K562 (cell line): ENCODE measurements around the gene B3GALT6. TPM values are rescaled to one million over a fixed set of nuclear protein-coding genes. Genes with fewer than 3 reads are reported as not detected.

Source experiments
- ATAC-seq: fragments of 200-7000 bp; cut with Tn5 transposase; 3 replicates; pipeline ENCODE4 v1.9.1; 2020; ENCODE audit warnings: moderate library complexity
- BruUV-seq: library from RNA; stranded (reverse); fragments of 400-500 nt; replicated peaks from 2 replicates; lab custom pipeline; 2021; lab: Mats Ljungman, UMichigan
- CTCF ChIA-PET: fragments of 300-600 bp; formaldehyde crosslinking; extraction: SDS; loops from one replicate; lab custom pipeline; 2021; ENCODE audit warnings: low intra/inter-chr PET ratio; lab: Yijun Ruan, JAX
- POLR2A ChIA-PET: fragments of 300-600, 350-650 bp; sonication (Branson Sonifier 250); formaldehyde crosslinking; extraction: SDS; loops from one replicate; lab custom pipeline; 2021; ENCODE audit warnings: antibody characterized with exemption, inconsistent platforms; lab: Yijun Ruan, JAX
- DNase-seq, 4 experiments: peaks; one replicate each; pipeline versions ENCODE4 v3.0.0 to v3.0.0-alpha.2; 2011 to 2018; ENCODE audit warnings: low spot score in 3 of 4, mixed read lengths in 3 of 4; ENCODE audit errors: extremely low read depth in 1 of 4
- FAIRE-seq: peaks from 2 replicates; lab custom pipeline; 2011; peaks lifted over from hg19 to GRCh38; lab: Jason Lieb, UNC
- H2AFZ ChIP-seq: 2 replicates; pipeline ENCODE4 v1.6.0; 2011; ENCODE audit warnings: low read depth, low read length, control low read depth, inconsistent platforms
- H3K27ac ChIP-seq: fragments of 200-600 bp; 3 replicates; pipeline ENCODE4 v1.8.0; 2011; ENCODE audit warnings: low read depth, mild to moderate bottlenecking, control low read depth, inconsistent platforms, low read length, moderate library complexity, mixed read lengths; ENCODE audit errors: extremely low read depth
- H3K27me3 ChIP-seq, 2 experiments: fragments of 300-600 bp in 1 of 2; 2 replicates in 1 of 2; 3 replicates in 1 of 2; pipeline versions ENCODE4 v1.6.0 to v1.8.0; 2011; ENCODE audit warnings: inconsistent platforms in 2 of 2, low read length in 2 of 2, mild to moderate bottlenecking in 1 of 2, mixed read lengths in 1 of 2, moderate library complexity in 1 of 2; ENCODE audit not compliant: control insufficient read depth in 2 of 2, insufficient read depth in 2 of 2
- H3K36me3 ChIP-seq: fragments of 300-600 bp; 3 replicates; pipeline ENCODE4 v1.8.0; 2011; ENCODE audit warnings: mild to moderate bottlenecking, low read length, inconsistent platforms; ENCODE audit not compliant: control insufficient read depth, insufficient read depth
- H3K4me1 ChIP-seq, 2 experiments: fragments of 200-600 bp in 1 of 2; replicated peaks in 1 of 2; 2 replicates in 1 of 2; 3 replicates in 1 of 2; pipeline versions ENCODE4 v1.5.1 to v1.8.0; 2011; ENCODE audit warnings: inconsistent platforms in 2 of 2, low read length in 2 of 2, mild to moderate bottlenecking in 1 of 2, mixed read lengths in 1 of 2, moderate library complexity in 1 of 2; ENCODE audit not compliant: control insufficient read depth in 2 of 2, insufficient read depth in 2 of 2
- H3K4me2 ChIP-seq: 2 replicates; pipeline ENCODE4 v1.6.1; 2011; ENCODE audit warnings: low read length, control low read depth, inconsistent platforms, mixed read lengths; ENCODE audit not compliant: insufficient read depth
- H3K4me3 ChIP-seq: fragments of 200-600 bp; sonication (generic), shearing (Covaris generic); 2 replicates; pipeline ENCODE4 v1.5.1; 2016; ENCODE audit warnings: control low read depth, inconsistent platforms
- H3K79me2 ChIP-seq: fragments of 200-600 bp; 3 replicates; pipeline ENCODE4 v1.8.0; 2011; ENCODE audit warnings: low read length, inconsistent platforms; ENCODE audit not compliant: control insufficient read depth, insufficient read depth
- H3K9ac ChIP-seq, 2 experiments: 2 replicates each; pipeline versions ENCODE4 v1.6.0 to v1.6.1; 2011; ENCODE audit warnings: low read depth in 2 of 2, low read length in 2 of 2, control low read depth in 1 of 2, inconsistent platforms in 1 of 2, mild to moderate bottlenecking in 1 of 2, mixed read lengths in 1 of 2; ENCODE audit not compliant: insufficient read depth in 1 of 2
- H3K9me1 ChIP-seq: one replicate; pipeline ENCODE4 v1.6.0; 2011; ENCODE audit warnings: inconsistent platforms, mild to moderate bottlenecking, low read length, moderate library complexity; ENCODE audit not compliant: control insufficient read depth, insufficient read depth
- H3K9me3 ChIP-seq: replicated peaks from 2 replicates; pipeline ENCODE4 v1.5.1; 2011; ENCODE audit warnings: low read depth, low read length, inconsistent platforms; ENCODE audit not compliant: control insufficient read depth, insufficient read depth
- H4K20me1 ChIP-seq: replicated peaks from 2 replicates; pipeline ENCODE4 v1.6.1; 2011; ENCODE audit warnings: low read length, inconsistent platforms, mixed read lengths; ENCODE audit not compliant: control insufficient read depth, insufficient read depth
- BHLHE40 ChIP-seq: IDR thresholded peaks from 2 replicates; pipeline ENCODE4 v1.6.1; 2011; ENCODE audit warnings: low read length, improper control_type of control experiment
- HOXB6 ChIP-seq: fragments of 250-450 bp; sonication (Bioruptor Pico); IDR thresholded peaks from 2 replicates; pipeline ENCODE4 v1.5.1; 2022; ENCODE audit warnings: mild to moderate bottlenecking, borderline replicate concordance
- NFE2 ChIP-seq: IDR thresholded peaks from 2 replicates; pipeline ENCODE4 v1.6.1; 2014; ENCODE audit warnings: antibody characterized with exemption, low read depth
- PHTF2 ChIP-seq: fragments of 250-450 bp; sonication (Bioruptor Pico); IDR thresholded peaks from 2 replicates; pipeline ENCODE4 v1.5.0; 2021; ENCODE audit warnings: mild to moderate bottlenecking
- POLR2A ChIP-seq: fragments of 450-650 bp; conservative IDR thresholded peaks from 2 replicates; pipeline ENCODE4 v1.6.1; 2016
- PURB ChIP-seq: sonication (generic); formaldehyde crosslinking; IDR thresholded peaks from 2 replicates; pipeline ENCODE4 v1.9.0; 2021; ENCODE audit warnings: low read depth, mild to moderate bottlenecking, missing genetic modification reagents
- RUNX1 ChIP-seq: sonication (generic); IDR thresholded peaks from 2 replicates; pipeline ENCODE4 v1.6.1; 2016; ENCODE audit warnings: antibody characterized with exemption, low read depth
- TAF9B ChIP-seq: fragments of 450-650 bp; IDR thresholded peaks from 2 replicates; pipeline ENCODE4 v1.6.1; 2018; ENCODE audit warnings: mild to moderate bottlenecking; ENCODE audit not compliant: partially characterized antibody
- ZNF77 ChIP-seq: fragments of 250-450 bp; sonication (Bioruptor Pico); IDR thresholded peaks from 2 replicates; pipeline ENCODE4 v1.5.0; 2020
- in situ Hi-C: fragments of 300-500 bp; cut with MboI; formaldehyde crosslinking; loops from 4 replicates; pipeline ENCODE4 v1.15.0; 2018; ENCODE audit warnings: inconsistent platforms, mixed read lengths
- intact Hi-C: fragments of 100-400 bp; cut with micrococcal nuclease; formaldehyde crosslinking; loops from 2 replicates; pipeline ENCODE4 v1.14.2; 2022
- polyA plus RNA-seq, 8 experiments: library from polyadenylated mRNA; depleted of rRNA in 4 of 8; stranded (reverse) in 5 of 8; unstranded in 3 of 8; fragments of >200 nt; fragmentation: Nextera tagmentation in 2 of 8; fragmentation: Illumina TruSeq in 1 of 8; extraction: Ambion mirVana in 2 of 8; extraction: Trizol in 1 of 8; gene quantifications; 2 replicates each; pipeline versions ENCODE4 v1.2.1 to v1.2.3, GENCODE V29; 2011 to 2014; ENCODE audit warnings: inconsistent platforms in 1 of 8, missing spikeins in 1 of 8
- total RNA-seq, 7 experiments: library from RNA; depleted of rRNA in 6 of 7; stranded (reverse); fragments of >200 nt in 6 of 7; fragmentation: Illumina TruSeq in 2 of 7; extraction: Trizol in 2 of 7; gene quantifications; 2 replicates each; pipeline versions ENCODE4 v1.2.1 to v1.2.3, GENCODE V29; 2011 to 2021; ENCODE audit warnings: low replicate concordance in 1 of 7
- TF ChIP-seq, protein P1 (sequence below), 3 experiments: fragments of 200-800 bp in 1 of 3; fragments of 250-450 bp in 1 of 3; fragments of 450-650 bp in 1 of 3; sonication (Bioruptor Pico) in 1 of 3; sonication (Bioruptor generic) in 1 of 3; formaldehyde crosslinking in 1 of 3; IDR thresholded peaks; 2 replicates each; pipeline versions ENCODE4 v1.6.1 to v1.8.0; 2016 to 2022; ENCODE audit warnings: mild to moderate bottlenecking in 2 of 3, missing genetic modification characterization in 2 of 3, missing compliant biosample characterization in 1 of 3, moderate library complexity in 1 of 3
- TF ChIP-seq, protein P2 (sequence below): fragments of 450-650 bp; IDR thresholded peaks from 2 replicates; pipeline ENCODE4 v1.6.1; 2018; ENCODE audit not compliant: partially characterized antibody

B3GALT6 gene
- total and polyA plus RNA-seq, 9 of the 15 experiments (the other 6 are each of a cell fraction or from before 2014, with no cell fraction given) = 0.68 to 29.8 (median 9.9) TPM

DNA sequence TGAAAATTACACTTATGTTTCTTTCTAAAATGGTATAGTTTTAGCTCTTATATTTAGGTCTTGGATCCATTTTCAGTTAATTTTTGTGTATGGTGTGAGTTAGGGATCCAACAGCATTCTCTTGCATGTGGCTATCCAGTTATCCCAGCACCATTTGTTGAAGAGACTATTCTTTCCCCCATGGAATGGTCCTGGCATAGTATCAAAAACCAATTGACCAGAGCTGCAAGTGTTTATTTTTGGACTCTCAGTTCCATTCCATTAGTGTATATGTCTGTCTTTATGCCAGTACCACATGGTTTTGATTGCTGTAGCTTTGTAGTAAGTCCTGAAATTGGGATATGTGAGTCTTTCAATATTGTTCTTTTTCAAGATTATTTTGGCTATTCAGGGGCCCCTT, 44.1 kb upstream of the B3GALT6 start:
- H3K9ac ChIP-seq = no peak overlapping the region
- peaks cover 10 to 27% of the 10 kb centered on the region in 2 experiments for H3K4me1 ChIP-seq
- ChIA-PET CTCF (no interaction called here), POLR2A (interaction anchor here (0.6 to 0.9 kb wide), 2 partner anchors 10 to 16 kb away, joined by 3 to 4 read pairs; no protein-coding TSS in a partner anchor)
- in situ Hi-C loops (no loop called here), intact Hi-C loops (no loop called here)
- H3K79me2 ChIP-seq = no peaks in the 10 kb centered on the region
- no peak overlapping the region for H2AFZ ChIP-seq
- H3K4me2 ChIP-seq = no peak overlapping the region
- FAIRE-seq (no peak), DNase-seq (no peak), ATAC-seq (no peak)
- no peak overlapping the region for H3K4me3 ChIP-seq
- H3K27me3 ChIP-seq = no peaks in the 10 kb centered on the region; a peak in 1 of 5 replicates
- no peak for TF ChIP-seq ZNF77
- no peak for TF ChIP-seq RUNX1
- TF ChIP-seq, protein P1, sequence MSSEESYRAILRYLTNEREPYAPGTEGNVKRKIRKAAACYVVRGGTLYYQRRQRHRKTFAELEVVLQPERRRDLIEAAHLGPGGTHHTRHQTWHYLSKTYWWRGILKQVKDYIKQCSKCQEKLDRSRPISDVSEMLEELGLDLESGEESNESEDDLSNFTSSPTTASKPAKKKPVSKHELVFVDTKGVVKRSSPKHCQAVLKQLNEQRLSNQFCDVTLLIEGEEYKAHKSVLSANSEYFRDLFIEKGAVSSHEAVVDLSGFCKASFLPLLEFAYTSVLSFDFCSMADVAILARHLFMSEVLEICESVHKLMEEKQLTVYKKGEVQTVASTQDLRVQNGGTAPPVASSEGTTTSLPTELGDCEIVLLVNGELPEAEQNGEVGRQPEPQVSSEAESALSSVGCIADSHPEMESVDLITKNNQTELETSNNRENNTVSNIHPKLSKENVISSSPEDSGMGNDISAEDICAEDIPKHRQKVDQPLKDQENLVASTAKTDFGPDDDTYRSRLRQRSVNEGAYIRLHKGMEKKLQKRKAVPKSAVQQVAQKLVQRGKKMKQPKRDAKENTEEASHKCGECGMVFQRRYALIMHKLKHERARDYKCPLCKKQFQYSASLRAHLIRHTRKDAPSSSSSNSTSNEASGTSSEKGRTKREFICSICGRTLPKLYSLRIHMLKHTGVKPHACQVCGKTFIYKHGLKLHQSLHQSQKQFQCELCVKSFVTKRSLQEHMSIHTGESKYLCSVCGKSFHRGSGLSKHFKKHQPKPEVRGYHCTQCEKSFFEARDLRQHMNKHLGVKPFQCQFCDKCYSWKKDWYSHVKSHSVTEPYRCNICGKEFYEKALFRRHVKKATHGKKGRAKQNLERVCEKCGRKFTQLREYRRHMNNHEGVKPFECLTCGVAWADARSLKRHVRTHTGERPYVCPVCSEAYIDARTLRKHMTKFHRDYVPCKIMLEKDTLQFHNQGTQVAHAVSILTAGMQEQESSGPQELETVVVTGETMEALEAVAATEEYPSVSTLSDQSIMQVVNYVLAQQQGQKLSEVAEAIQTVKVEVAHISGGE (CRISPR knock-in tag; IDR thresholded peaks at IDR 0.05) = no peak
- no peak for TF ChIP-seq POLR2A
- TF ChIP-seq PURB (CRISPR knock-in tag) = no peak
- no peak for TF ChIP-seq PHTF2 (CRISPR knock-in tag)
- TF ChIP-seq NFE2 = no peak
- no peak for TF ChIP-seq TAF9B
- TF ChIP-seq BHLHE40 = no peak
- TF ChIP-seq HOXB6 = no peak
- TF ChIP-seq, protein P2, sequence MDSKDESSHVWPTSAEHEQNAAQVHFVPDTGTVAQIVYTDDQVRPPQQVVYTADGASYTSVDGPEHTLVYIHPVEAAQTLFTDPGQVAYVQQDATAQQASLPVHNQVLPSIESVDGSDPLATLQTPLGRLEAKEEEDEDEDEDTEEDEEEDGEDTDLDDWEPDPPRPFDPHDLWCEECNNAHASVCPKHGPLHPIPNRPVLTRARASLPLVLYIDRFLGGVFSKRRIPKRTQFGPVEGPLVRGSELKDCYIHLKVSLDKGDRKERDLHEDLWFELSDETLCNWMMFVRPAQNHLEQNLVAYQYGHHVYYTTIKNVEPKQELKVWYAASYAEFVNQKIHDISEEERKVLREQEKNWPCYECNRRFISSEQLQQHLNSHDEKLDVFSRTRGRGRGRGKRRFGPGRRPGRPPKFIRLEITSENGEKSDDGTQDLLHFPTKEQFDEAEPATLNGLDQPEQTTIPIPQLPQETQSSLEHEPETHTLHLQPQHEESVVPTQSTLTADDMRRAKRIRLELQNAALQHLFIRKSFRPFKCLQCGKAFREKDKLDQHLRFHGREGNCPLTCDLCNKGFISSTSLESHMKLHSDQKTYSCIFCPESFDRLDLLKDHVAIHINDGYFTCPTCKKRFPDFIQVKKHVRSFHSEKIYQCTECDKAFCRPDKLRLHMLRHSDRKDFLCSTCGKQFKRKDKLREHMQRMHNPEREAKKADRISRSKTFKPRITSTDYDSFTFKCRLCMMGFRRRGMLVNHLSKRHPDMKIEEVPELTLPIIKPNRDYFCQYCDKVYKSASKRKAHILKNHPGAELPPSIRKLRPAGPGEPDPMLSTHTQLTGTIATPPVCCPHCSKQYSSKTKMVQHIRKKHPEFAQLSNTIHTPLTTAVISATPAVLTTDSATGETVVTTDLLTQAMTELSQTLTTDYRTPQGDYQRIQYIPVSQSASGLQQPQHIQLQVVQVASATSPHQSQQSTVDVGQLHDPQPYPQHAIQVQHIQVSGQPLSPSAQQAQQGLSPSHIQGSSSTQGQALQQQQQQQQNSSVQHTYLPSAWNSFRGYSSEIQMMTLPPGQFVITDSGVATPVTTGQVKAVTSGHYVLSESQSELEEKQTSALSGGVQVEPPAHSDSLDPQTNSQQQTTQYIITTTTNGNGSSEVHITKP = no peak
- H3K9me3 ChIP-seq = no peaks in the 10 kb centered on the region; the same call in 1 of the 2 replicates
- no TSS peak for BruUV-seq
- H4K20me1 ChIP-seq = no peaks in the 10 kb centered on the region
- H3K27ac ChIP-seq = no peak overlapping the region
- no peaks in the 10 kb centered on the region for H3K9me1 ChIP-seq
- no peaks in the 10 kb centered on the region for H3K36me3 ChIP-seq
